Hematopoietic multipotent progenitor cell treated with erythropoietin and hydrocortisone succinate and interleukin-3 and kit ligand, for 8 days (in vitro differentiated cells): ENCODE measurements around the gene TMEM30A.

Experiments used
- DNase-seq: peaks from one replicate; pipeline ENCODE4 v3.0.0-alpha.2; 2015

TMEM30A gene

GRCh38 chr6:75291331-75291730, 6.7 kb upstream of the TMEM30A start:
- no peak for DNase-seq

- no peak for DNase-seq
Measured at GRCh38 chr6:75290136-75290945, 5.7 kb upstream of the TMEM30A start.

GRCh38 chr6:75288023-75288422, 3.4 kb upstream of the TMEM30A start:
- DNase-seq, result no peak

- no peak for DNase-seq
Measured at GRCh38 chr6:75287424-75287823, 2.8 kb upstream of the TMEM30A start.

- no peak for DNase-seq
Measured at GRCh38 chr6:75286955-75287354, 2.4 kb upstream of the TMEM30A start.

- DNase-seq, result peak; percentile 57
Measured at GRCh38 chr6:75285283-75285639, 669 bp upstream of the TMEM30A start.

GRCh38 chr6:75283907-75284631, 523 bp downstream of the TMEM30A start:
- peak; percentile 11 for DNase-seq

GRCh38 chr6:75282706-75283105, 1.9 kb downstream of the TMEM30A start:
- no peak for DNase-seq

GRCh38 chr6:75281653-75282052, 2.9 kb downstream of the TMEM30A start:
- DNase-seq, result no peak

GRCh38 chr6:75280131-75280855, 4.3 kb downstream of the TMEM30A start:
- no peak for DNase-seq

GRCh38 chr6:75279418-75279817, 5.2 kb downstream of the TMEM30A start:
- DNase-seq, result peak; percentile 47

GRCh38 chr6:75278474-75279077, 6.0 kb downstream of the TMEM30A start:
- peak; percentile 26 for DNase-seq

- no peak for DNase-seq
Measured at GRCh38 chr6:75275067-75275466, 9.5 kb downstream of the TMEM30A start.

- no peak for DNase-seq
Measured at GRCh38 chr6:75273009-75273408, 11.6 kb downstream of the TMEM30A start.

GRCh38 chr6:75272145-75272840, 12.3 kb downstream of the TMEM30A start:
- peak; percentile 23 for DNase-seq

- no peak for DNase-seq
Measured at GRCh38 chr6:75268988-75269354, 15.6 kb downstream of the TMEM30A start.

GRCh38 chr6:75268121-75268987, 16.2 kb downstream of the TMEM30A start:
- DNase-seq, result no peak

- no peak for DNase-seq
Measured at GRCh38 chr6:75267461-75267860, 17.1 kb downstream of the TMEM30A start.

- peak; percentile 67 for DNase-seq
Measured at GRCh38 chr6:75266716-75267291, 17.8 kb downstream of the TMEM30A start.

GRCh38 chr6:75263401-75263750, 21.2 kb downstream of the TMEM30A start:
- no peak for DNase-seq

- no peak for DNase-seq
Measured at GRCh38 chr6:75262716-75263400, 21.7 kb downstream of the TMEM30A start.
